Tibial artery (tissue), 4 donors: ENCODE measurements around the gene TFB2M.

Source experiments
- DNase-seq, 2 donors: peaks; one replicate each; pipeline ENCODE4 v3.0.0-alpha.2; 2019
- H3K27ac ChIP-seq, 2 donors: fragments of 200-600 bp; sonication (generic) in 1 of 2; 1 replicate in 1 of 2; 2 replicates in 1 of 2; pipeline ENCODE4 v1.5.1; 2018 to 2019; ENCODE audit warnings: mild to moderate bottlenecking in 1 of 2
- H3K27me3 ChIP-seq, 2 donors: fragments of 200-600 bp; sonication (generic) in 1 of 2; one replicate each; pipeline versions ENCODE4 v1.5.1 to v1.6.0; 2016 to 2019
- H3K36me3 ChIP-seq, 3 donors: fragments of 200-600 bp; sonication (generic) in 2 of 3; one replicate each; pipeline ENCODE4 v1.5.1; 2016 to 2019; ENCODE audit warnings: mild to moderate bottlenecking in 2 of 3
- H3K4me1 ChIP-seq, 4 donors: fragments of 200-600 bp; sonication (generic) in 2 of 4; 1 replicate in 3 of 4; 2 replicates in 1 of 4; pipeline ENCODE4 v1.5.1; 2016 to 2019
- H3K4me3 ChIP-seq, 2 donors: fragments of 200-600 bp; sonication (generic) in 1 of 2; 1 replicate in 1 of 2; 2 replicates in 1 of 2; pipeline ENCODE4 v1.5.1; 2018 to 2019; ENCODE audit warnings: mild to moderate bottlenecking in 2 of 2
- H3K9me3 ChIP-seq, 3 donors: fragments of 200-600 bp; sonication (generic) in 1 of 3; one replicate each; pipeline ENCODE4 v1.5.1; 2016 to 2019
- intact Hi-C: fragments of 100-400 bp; cut with DNase I; formaldehyde crosslinking; loops from one replicate; pipeline ENCODE4 v1.15.0; 2023; ENCODE audit warnings: low total_unique reads
- TF ChIP-seq, protein P1 (sequence below), 2 experiments: fragments of 200-600 bp in 1 of 2; fragments of 450-650 bp in 1 of 2; IDR thresholded peaks; one replicate each; pipeline ENCODE4 v1.5.1; 2017 to 2019; ENCODE audit warnings: antibody characterized with exemption in 2 of 2, mild to moderate bottlenecking in 1 of 2, moderate library complexity in 1 of 2

The TFB2M gene

DNA sequence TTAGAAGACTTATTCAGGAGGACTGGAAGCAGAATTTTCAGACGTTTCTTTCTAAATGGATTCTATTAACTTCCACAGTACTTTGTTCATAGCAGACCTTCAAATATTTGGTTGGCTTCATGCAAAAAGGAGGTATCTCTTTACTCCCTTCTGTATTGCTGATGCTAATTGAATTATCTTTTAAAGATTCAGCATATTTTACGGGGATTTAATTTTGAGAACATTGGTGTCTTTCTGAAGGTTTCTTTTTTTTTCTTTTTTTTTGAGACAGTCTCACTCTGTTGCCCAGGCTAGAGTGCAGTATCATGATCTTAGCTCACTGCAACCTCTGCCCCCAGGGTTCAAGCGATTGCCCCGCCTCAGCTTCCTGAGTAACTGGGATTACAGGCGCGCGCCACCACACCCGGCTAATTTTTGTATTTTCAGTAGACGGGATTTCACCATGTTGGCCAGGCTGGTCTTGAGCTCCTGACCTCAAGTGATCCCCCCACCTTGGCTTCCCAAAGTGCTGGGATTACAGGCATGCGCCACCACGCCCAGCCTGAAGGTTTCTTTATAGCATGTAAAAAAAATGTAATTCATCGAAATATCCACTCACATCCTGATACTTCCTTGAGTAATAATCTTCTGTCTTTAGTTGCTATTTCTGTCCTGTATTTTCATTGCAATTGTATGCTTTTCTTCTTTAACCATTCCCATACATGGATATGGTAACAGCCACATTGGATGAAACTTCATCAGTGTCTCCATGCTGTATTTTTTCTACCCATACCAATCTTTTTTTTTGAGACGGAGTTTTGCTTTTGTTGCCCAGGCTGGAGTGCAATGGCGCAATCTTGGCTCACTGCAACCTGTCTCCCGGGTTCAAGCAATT, 14.7 kb upstream of the TFB2M start:
- H3K4me1 ChIP-seq: peaks cover 0 to 80% (median 40%) of the 10 kb centered on the region in 4 donors
- H3K9me3 ChIP-seq: no peaks in the 10 kb centered on the region
- peak overlapping the region; percentile 11 to 47 for H3K27ac ChIP-seq
- no peak for DNase-seq
- TF ChIP-seq, protein P1, sequence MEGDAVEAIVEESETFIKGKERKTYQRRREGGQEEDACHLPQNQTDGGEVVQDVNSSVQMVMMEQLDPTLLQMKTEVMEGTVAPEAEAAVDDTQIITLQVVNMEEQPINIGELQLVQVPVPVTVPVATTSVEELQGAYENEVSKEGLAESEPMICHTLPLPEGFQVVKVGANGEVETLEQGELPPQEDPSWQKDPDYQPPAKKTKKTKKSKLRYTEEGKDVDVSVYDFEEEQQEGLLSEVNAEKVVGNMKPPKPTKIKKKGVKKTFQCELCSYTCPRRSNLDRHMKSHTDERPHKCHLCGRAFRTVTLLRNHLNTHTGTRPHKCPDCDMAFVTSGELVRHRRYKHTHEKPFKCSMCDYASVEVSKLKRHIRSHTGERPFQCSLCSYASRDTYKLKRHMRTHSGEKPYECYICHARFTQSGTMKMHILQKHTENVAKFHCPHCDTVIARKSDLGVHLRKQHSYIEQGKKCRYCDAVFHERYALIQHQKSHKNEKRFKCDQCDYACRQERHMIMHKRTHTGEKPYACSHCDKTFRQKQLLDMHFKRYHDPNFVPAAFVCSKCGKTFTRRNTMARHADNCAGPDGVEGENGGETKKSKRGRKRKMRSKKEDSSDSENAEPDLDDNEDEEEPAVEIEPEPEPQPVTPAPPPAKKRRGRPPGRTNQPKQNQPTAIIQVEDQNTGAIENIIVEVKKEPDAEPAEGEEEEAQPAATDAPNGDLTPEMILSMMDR (IDR thresholded peaks at IDR 0.05): no peak
- intact Hi-C loops: no loop called here
- no peaks in the 10 kb centered on the region for H3K27me3 ChIP-seq
- H3K36me3 ChIP-seq: no peaks in the 10 kb centered on the region
- H3K4me3 ChIP-seq: no peak overlapping the region

GRCh38 chr1:246579818-246580217, 13.8 kb upstream of the TFB2M start:
- Histone ChIP-seq H3K36me3 (no peaks in the 10 kb centered on the region), H3K27ac (peak overlapping the region in 1 of 2 donors; percentile 47), H3K4me1 (peaks cover 0 to 74% (median 38%) of the 10 kb centered on the region in 4 donors), H3K27me3 (no peaks in the 10 kb centered on the region), H3K9me3 (no peaks in the 10 kb centered on the region), H3K4me3 (no peak overlapping the region)
- DNase-seq: no peak
- intact Hi-C loops: no loop called here
- TF ChIP-seq, protein P1 (IDR thresholded peaks at IDR 0.05): no peak

GRCh38 chr1:246577720-246578106, 11.7 kb upstream of the TFB2M start:
- intact Hi-C loops: no loop called here
- no peak overlapping the region for H3K4me3 ChIP-seq
- no peaks in the 10 kb centered on the region for H3K9me3 ChIP-seq
- no peak for DNase-seq
- no peaks in the 10 kb centered on the region for H3K36me3 ChIP-seq
- peaks cover 0 to 60% (median 27%) of the 10 kb centered on the region in 4 donors for H3K4me1 ChIP-seq
- TF ChIP-seq, protein P1 (IDR thresholded peaks at IDR 0.05): no peak
- H3K27ac ChIP-seq: no peak overlapping the region
- H3K27me3 ChIP-seq: no peaks in the 10 kb centered on the region

DNA sequence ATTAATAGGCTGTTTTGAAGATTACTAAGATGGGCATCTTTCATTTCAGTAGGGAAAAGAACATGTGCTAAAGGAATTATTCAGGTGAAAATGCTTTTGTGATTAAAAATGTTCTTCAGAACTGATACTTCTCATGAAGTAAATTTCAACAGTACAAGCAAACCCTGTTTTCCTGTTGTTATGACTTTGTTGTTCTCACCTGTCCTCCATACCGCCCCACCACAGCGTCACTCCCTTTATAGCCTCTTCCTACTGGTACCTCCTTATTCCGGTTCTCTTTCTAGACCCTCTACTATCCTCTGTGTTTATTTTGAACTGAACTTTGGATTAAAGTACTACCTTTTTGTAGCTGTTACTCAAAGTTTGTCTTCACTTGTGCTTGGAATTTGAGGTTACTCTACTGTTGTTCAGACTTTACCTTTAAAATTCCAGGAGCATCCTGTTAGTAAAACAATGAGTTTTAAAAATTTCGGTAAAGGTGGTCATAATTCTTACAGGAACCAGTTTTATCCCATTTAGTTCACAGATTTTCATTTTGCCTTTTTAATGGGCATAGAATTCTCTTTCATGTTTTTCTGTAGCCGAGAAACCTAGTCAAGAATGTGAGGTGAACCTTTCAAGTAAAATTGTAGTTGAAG, 11.1 kb upstream of the TFB2M start:
- peaks cover 0 to 55% (median 26%) of the 10 kb centered on the region in 4 donors for H3K4me1 ChIP-seq
- no peaks in the 10 kb centered on the region for H3K27me3 ChIP-seq
- TF ChIP-seq, protein P1 (IDR thresholded peaks at IDR 0.05): no peak
- no peaks in the 10 kb centered on the region for H3K36me3 ChIP-seq
- H3K4me3 ChIP-seq: no peak overlapping the region
- no peaks in the 10 kb centered on the region for H3K9me3 ChIP-seq
- intact Hi-C loops: no loop called here
- no peak for DNase-seq
- no peak overlapping the region for H3K27ac ChIP-seq

- no peak overlapping the region for H3K4me3 ChIP-seq
- no peaks in the 10 kb centered on the region for H3K36me3 ChIP-seq
- H3K27me3 ChIP-seq: no peaks in the 10 kb centered on the region
- no peaks in the 10 kb centered on the region for H3K9me3 ChIP-seq
- no peak overlapping the region for H3K27ac ChIP-seq
- no peak for DNase-seq
- intact Hi-C loops: no loop called here
- TF ChIP-seq, protein P1 (IDR thresholded peaks at IDR 0.05): no peak
- H3K4me1 ChIP-seq: peaks cover 0 to 52% (median 26%) of the 10 kb centered on the region in 4 donors
Observed at GRCh38 chr1:246576709-246577032, 10.6 kb upstream of the TFB2M start.
